Measurements from ENCODE around the gene TMEM132E. TPM values are rescaled to one million over a fixed set of nuclear protein-coding genes. Genes with fewer than 3 reads are reported as not detected.

The TMEM132E gene
- total RNA-seq, 1 donor, result not detected

GRCh38 chr17:34598161-34598776 is 18.9 kb downstream of the TMEM132E start:
- DNase-seq (ENCODE audit: low read depth), result no peak
- TF ChIP-seq CTCF (IDR thresholded peaks at IDR 0.05; ENCODE audit: insufficient read depth, low read depth, low read length), result no peak
- H3K4me3 ChIP-seq (ENCODE audit: low read depth, low read length), result no peak overlapping the region

- DNase-seq (ENCODE audit: low read depth), result no peak
- H3K4me3 ChIP-seq (ENCODE audit: low read depth, low read length), result no peak overlapping the region
- no peak for TF ChIP-seq CTCF (IDR thresholded peaks at IDR 0.05; ENCODE audit: insufficient read depth, low read depth, low read length)
Measured at GRCh38 chr17:34601416-34601815, 22.0 kb downstream of the TMEM132E start.

GRCh38 chr17:34603974-34604373 is 24.6 kb downstream of the TMEM132E start:
- no peak for DNase-seq (ENCODE audit: low read depth)
- no peak for TF ChIP-seq CTCF (IDR thresholded peaks at IDR 0.05; ENCODE audit: insufficient read depth, low read depth, low read length)
- H3K4me3 ChIP-seq (ENCODE audit: low read depth, low read length), result no peak overlapping the region

DNA sequence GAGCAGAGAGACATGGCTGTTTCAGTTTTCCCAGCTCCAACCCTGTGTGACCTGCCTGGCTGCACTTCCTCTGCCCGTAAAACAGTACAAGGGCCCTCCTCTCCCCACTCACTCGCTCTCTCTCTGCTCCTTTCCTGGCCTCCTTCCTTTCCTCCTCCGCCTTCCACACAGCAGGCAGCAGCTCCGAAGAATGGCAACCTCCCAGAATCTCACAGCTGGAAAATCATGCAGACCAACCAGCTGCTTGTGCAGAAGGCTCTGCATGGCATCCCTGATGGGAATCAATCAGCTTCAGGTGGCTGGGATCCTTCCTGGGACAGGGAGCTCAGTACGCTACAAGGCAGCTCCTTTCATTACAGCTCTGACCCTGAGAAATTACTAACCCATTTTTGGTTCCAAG is 27.4 kb downstream of the TMEM132E start:
- H3K4me3 ChIP-seq (ENCODE audit: low read depth, low read length), result no peak overlapping the region
- no peak for TF ChIP-seq CTCF (IDR thresholded peaks at IDR 0.05; ENCODE audit: insufficient read depth, low read depth, low read length)
- no peak for DNase-seq (ENCODE audit: low read depth)

DNA sequence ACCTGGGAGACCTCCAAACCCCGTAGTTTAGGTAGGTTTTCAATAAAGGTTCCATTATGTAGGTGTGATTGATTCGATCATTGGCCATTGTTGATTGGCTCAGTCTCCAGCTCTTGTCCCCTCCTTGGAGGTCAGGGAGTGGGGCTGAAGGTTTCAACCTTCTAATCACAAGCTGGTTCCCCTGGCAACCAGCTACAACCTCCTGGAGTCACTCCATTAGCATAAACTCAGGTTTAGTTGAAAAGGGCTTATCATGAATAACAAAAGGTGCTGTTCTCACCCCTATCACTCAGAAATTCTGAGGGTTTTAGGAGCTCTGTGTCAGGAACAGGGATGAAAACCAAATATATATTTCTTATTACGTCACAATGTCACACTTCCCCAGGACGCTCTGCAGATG is 28.5 kb downstream of the TMEM132E start:
- no peak overlapping the region for H3K4me3 ChIP-seq (ENCODE audit: low read depth, low read length)
- no peak for DNase-seq (ENCODE audit: low read depth)
- no peak for TF ChIP-seq CTCF (IDR thresholded peaks at IDR 0.05; ENCODE audit: insufficient read depth, low read depth, low read length)

DNA sequence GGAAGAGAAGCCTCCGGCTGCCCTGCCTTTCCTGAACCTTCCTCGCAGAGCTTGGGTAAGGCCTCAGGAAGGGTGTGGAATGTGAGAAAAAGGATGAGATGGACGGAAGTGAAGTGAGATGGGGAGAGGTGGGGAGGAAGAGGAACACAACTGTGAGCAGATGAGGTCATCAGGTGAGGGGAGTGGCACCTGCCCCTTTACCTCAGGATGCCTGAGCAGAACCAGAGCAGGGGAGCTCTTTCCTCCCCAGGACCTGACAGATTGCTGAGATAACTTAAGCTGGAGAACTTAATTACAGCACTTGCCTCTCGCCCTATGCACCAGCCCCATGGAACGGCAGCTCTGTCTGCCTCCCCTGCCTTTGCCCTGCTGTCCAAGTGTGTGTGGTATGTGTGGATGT is 29.8 kb downstream of the TMEM132E start:
- no peak for TF ChIP-seq CTCF (IDR thresholded peaks at IDR 0.05; ENCODE audit: insufficient read depth, low read depth, low read length)
- no peak for DNase-seq (ENCODE audit: low read depth)
- H3K4me3 ChIP-seq (ENCODE audit: low read depth, low read length), result no peak overlapping the region

DNA sequence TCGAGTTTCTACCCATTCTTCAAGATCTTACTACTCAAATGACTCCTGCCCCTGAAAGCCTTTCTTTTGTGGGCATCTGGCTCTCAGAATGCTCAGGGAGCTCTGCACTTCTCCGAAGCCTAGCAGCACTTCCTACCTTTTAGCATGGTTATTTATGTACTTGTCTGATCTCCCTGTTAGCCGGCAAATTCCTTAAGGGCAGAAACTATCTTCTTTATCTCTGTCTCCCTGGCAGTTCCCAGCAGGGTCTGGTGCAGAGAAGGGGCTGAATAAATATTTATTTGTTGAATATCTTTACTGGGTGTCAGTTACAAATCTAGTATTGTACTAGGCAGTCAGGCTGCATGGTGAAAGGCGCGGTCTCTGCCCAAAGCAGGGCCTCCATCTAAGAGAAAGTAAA is 30.7 kb downstream of the TMEM132E start:
- no peak overlapping the region for H3K4me3 ChIP-seq (ENCODE audit: low read depth, low read length)
- TF ChIP-seq CTCF (IDR thresholded peaks at IDR 0.05; ENCODE audit: insufficient read depth, low read depth, low read length), result no peak
- no peak for DNase-seq (ENCODE audit: low read depth)

Measured in fibroblast of villous mesenchyme (primary cell).